NCI-H524 treated with DMSO at 0.1 percent for 48 hours (cell line): ENCODE measurements around the gene STK32C.

Experiments used
- DNase-seq: peaks from one replicate; lab custom pipeline; 2025; lab: John Stamatoyannopoulos, UW

Gene STK32C

DNA sequence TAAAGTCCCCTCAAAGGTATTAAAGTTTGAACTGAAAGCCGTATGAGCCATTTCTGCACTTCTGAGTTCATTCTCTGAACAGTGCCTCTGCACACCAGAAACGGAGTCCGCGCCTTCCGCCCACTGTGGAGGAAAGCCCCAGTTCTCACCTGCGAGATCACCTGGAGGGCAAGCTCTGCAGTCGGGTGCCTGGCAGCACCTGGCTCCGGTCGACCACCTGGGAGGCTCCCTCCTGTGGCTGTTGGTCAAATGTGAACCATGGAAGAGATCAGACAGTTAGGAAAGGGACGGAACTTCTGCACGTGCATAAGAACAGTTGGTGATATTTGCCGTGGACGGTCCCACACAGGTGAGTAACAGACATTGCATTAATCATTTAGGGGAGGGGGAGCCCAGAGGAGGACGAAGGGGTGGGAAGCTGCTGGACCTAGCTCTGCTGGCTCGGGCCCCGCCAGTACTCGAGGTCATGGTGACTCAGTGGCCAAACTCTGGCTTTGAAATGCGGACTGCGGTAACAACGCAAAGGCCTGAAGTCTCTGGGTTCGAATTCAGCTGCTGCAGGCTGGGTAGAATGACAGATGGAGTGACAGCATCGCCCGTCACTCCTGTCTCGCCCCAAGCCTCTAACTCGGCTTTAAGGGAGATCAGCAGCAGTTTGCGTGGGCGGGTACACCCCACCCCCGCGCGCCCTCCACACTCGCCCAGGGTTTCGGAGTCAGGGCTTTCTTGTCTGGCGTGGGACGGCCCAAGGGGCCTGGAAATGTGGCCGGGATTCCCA is 122.7 kb downstream of the STK32C start:
- DNase-seq: no peak

DNA sequence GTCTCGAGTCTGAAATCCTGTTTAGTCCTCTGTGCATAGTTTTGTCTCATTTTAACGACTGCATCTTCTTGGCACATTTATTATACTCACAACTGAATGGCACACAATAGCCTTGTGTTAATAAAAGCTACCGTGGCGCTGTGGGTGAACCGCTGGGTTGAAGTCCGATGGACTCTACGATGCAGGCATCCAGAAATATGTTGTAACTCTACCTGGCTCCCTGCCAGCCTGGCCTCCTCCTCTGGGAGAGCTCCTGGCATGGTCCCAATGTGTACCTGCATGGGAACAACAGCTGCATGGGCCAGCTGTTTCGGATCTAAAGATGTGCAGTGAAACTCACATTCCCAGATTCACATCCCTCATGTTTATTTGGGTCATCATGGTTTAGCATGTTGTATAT is 124.7 kb downstream of the STK32C start:
- no peak for DNase-seq

DNA sequence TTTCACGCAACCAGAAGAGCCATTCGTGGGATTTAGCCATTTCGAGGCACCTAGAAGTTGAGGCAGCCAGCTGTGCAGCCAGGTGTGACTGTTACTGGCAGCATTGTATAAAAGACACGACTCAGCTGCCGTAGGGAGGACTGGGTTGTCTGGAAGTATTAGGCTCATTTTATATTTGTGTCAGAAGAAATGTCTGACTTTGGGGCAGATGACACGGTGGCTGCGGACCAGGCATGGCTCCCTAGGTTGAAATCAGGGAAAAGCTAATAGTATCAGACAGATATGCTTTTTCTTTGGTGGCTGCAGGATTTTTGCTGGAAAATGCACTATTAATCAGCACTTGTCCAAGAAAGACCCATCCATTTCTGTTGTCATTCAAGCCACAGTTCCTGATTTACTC is 125.2 kb downstream of the STK32C start:
- DNase-seq: no peak

DNA sequence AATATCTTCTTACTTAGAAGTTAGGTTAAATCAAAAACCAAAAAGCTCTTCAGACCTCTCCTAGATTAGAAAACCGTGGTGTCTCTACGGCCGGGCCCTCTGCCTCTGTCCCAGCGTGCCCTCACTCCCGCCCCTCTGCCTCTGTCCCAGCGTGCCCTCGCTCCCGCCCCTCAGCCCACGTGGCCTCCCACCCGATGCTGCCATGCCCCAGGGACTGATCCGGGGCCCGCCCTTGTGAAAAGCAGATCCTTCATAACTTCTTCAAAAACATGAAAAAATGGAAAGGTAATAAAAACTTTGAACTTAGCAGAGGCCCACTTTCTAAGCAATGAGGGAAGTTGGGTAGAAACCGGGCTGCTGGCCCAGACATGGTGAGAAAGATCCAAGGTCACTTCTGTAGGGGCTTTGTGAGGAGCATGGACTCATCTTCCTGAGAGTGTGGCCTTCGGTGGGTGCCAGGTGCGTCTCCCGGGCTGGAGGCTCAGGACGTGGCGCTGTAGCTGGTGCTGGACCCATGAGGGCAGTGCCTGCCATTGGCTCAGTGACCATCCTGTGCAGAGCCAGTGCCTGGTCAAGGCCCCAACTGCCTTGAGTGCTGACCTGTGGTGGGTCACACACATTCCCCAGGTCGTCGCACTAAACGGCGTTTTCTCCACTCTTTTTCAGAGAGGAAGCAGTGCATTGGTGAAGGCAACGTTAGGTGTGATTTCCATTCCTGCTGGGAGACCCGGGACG is 125.9 kb downstream of the STK32C start:
- no peak for DNase-seq

DNA sequence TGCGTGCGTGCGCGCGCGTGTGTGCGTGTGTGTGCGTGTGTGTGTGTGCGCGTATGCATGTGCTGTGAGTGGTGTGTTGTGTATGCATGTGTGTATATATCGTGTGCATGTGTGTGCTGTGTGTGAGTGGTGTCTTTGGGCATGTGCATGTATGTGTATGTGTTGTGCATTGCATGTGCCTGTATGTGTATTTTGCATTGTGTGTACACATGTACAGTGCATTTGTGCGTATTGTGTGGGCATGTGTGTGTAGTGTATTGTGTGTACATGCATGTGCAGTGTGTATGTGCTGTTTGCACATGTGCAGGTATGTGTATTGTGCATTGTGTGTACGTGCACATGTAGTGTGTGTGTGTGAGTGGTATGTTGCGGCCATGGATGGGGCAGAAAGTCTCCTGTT is 127.0 kb downstream of the STK32C start:
- DNase-seq: no peak

DNA sequence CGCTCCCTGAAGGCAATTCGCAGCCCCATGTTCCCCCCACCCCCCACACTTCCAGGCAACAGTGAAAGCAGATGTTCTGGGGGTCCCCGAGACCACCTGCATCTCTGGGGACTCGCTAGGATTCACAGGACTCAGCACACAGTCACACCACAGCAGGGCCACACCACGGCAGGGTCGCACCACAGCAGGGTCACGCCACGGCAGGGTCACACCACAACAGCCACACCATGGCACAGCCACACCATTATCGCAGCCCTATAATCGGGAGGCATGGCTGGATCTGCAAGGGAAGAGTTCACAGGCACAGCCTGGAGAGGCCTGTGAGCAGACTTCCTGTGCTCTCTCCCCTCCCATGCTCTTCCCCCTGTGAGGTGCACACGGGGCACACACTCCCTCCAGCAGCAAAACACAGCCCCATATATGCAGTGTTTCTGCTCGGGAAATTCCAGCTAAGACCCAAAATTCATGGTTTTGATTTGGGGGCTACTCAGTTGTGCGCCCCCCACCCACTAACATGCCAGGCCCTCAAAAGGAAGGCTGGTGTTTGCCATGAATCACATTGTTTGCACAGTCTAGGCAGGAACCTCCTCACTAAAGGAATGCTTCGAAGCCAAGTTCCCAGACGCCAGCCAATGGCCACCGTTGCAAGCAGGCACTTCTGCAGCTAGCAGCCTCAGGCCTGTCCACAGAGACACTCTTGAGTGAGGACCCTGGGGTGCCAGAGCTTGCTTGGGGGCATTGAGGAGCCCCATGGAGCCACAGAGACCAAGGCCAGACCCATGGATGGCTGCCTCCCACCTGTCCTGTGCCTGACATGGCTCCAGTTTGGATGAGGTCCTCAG is 128.0 kb downstream of the STK32C start:
- DNase-seq: no peak

DNA sequence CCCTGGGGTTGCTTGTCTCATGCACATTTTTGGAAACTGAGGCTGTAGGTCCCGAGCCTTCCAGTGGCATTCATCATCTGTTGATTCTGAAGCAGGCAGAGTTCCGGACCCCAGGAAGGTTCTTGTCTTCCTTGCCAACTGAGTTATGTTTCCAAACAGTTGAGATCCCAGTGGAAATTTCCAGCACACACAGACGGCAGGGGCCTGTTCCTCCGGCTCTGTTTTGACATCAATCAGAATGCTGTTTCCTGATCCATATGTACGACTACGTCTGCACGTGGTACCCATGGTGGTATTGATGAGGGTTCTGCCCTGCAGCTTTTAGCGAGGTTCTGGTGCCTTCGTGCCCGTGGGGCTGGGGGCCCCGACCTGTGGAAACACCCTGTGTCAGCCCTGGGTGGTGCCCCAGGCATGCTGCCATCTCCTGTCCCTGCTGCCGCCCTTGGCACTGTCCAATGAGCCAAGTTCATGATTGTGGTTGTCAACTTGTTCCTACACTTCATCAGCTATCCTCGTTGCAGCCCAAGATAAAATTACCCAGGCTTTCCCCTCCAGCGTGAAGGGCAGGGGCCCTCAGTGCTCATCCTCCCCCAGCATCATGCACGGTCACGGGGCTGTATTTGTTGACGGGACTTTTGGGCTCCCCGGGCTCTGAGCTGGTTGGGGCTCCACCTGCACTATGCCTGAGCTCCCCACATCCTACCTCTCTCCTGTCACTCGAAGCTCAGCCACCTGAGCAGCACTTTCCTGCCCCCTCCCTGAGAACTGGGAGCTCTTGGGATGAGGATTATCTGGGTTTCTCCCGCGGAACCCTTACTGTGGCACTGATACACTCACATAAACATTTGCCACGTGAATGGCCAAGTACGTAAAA is 128.8 kb downstream of the STK32C start:
- no peak for DNase-seq

DNA sequence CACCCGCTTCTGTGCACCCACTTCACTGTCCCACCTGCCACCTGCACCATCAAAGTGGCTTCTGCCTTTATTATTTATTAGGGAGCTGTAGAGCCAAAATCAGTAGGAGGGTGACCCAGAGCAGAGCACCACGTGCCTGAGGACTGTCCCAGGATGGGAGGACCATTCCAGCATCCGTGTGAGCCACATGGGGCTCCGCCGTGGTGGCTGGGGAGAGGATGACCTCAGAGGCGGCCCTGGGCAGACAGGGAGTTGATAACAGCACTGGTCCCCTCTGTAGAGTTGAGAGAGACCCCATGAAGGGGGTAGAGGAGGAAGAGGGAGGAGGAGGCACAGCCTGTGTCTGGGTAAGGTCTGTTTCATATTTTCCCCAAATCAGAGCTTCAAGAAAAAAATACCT is 129.7 kb downstream of the STK32C start:
- no peak for DNase-seq

DNA sequence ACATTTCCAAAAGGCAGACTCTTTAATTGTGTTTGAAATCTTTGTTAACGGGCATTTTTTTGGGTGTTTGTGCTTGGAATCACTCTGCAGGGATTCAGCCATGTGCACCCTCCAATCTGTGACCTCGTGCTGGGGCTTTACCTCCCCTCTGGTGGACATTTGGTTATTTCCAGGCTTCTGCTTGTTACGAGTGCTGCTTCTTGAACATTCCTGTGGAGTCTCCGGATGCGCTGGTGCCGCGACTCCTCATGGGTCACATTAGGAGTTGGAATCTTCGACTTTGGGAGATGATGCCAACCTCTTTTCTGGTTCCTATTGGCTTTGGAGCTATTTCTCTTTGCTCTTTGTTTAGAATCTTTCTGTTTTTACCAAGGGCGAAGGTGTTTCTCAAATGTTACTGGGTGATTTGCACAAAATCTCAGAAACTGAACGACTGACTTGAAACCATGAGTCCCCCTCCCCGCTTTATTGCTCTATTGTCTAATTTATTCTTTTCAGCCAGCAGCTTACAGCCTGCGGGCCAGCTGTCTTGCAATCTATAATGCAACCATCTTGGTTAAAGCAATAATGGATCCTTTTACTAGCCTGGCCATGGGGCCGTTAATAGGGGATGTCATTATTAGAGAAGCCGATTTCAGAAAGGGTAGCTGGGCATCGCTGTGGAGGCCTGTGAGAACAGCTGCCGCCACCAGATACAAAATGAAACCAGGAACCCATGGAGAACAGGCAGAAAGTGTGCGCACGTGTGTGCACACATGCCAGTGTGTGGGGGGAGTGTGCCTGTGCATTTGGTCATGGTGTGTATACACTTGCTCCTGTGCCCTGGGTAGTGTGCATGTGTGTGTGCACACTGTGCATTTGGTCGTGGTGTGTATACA is 130.9 kb downstream of the STK32C start:
- DNase-seq: no peak

DNA sequence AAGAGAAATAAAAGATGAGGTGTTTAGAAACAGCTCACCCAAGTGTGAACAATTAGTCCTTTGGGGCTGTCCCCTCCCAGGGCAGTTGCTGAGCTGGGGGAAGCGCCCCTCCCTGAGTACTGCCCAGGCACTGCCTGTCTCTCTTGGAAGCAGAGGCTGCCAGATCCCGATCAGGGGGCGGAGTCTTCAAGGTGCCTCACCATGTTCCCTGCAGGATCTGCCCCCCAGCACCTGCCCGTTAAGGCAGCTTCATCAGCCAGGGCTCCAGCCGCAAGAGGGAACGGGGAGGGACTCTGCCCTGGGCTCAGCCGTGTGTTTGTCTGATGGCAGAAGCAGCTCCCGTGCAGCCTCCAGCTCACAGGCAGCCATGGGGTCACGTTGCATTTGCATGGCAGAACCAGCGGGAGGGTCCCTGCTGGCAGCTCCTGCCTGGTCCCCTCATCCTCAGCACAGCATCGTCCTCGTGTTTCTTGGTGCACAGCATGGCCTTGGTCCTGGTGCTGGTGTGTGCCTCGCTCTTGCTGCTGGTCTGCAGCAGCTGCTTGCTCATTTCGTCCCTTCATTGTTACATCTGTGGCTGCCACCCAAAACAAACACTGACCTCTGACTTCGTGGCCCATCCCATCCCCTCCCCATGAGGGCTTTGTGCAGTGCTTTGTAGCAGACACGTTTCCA is 131.7 kb downstream of the STK32C start:
- DNase-seq: no peak

DNA sequence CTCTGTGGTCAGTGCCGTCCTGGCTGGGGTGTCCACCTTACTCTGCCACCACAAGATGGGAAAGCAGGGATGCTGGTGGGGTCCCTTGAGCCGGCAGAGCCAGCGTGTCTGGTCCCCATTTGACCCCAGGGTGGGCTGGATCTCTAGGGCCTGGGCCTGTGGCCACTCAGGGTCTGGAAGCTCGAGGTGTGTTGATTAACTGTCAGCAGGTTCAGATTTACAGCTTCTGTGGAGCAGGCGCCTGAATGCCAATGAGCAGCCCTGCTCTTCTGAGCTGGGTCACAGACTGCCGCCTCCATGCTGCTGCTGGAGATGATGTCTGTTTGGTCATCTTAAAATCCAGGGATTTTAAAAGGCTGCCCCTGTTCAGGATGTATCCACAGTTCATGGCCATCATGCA is 132.3 kb downstream of the STK32C start:
- no peak for DNase-seq

DNA sequence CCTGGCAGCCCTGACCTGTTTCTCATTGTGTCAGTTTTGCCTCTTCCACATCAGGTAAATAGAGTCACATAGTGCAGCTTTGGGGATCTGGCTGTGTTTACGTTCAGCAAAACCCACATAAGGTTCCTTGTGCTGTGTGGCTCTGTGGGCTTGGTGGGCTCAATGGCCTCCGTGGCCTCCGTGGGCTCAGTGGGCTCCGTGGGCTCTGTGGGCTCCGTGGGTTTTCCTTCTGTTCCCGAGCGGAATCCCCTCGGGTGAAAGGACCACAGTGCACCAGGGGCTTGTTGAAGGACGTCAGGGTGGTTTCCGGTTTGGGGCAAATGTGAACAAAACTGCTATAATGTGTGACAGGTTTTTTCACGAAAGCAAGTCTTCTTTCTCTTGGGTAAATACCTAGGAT is 133.5 kb downstream of the STK32C start:
- DNase-seq: no peak

DNA sequence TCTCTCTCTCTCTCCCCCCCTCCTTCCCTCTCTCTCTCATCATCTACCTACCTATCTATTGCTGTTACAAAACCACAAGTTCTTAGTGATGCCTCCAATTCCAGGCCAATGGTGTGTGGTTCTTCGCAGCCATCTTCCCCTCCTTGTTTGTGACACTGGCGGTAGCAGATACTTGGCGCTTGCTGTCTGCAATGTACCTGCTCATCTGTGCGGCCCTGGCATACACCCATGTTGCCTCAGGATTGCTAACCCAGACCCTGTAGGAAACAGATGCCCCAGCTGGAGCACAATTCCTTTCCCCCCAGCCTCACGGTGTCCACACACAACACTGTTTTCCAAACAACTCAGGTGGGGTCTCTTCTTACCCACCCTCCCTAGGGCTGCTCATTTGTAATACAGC is 134.6 kb downstream of the STK32C start:
- DNase-seq: no peak

DNA sequence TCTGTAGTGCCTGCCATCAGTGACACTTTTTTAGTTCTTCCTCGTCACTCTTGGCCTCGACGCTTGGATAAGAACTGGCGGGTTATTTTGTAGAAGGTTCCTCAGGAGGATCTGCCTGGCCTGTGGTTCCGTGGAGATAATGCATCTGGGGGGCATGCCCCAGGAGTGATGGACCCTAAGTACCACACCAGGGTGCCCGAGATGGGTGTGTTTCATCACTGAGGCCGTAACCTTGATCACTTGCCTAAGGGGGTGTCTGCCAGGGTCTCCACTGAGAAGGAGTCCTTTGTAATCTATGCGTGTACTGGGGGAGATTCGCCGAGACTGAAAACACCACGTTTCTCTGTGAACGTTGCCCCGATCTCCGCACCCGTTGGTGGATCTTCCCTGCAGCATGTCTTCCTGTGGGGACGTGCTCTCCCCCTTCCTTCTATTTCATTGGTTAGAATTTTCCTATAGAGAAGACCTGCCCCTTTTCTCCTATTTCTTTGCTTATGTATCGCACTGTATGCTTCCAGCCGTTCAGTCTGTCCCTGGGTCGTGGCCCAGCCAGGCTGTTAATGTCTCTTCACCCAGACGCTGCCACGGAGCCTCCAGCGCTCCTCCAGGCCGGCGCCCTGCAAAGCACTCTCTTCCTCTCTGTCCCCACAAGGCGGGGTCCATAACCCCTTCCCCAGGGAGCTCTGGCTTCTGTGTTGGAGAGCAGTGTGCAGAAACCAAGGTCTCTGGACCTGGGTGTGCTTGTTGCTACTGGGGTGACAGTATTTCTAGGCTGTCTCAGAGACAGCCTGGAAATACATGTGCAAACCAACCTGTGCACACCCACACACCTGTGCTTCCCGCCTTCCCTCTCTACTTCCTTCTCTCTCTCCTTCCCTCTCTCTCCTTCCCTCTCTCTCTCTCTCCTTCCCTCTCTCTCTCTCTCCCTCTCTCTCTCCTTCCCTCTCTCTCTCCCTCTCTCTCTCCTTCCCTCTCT is 135.4 kb downstream of the STK32C start:
- no peak for DNase-seq

DNA sequence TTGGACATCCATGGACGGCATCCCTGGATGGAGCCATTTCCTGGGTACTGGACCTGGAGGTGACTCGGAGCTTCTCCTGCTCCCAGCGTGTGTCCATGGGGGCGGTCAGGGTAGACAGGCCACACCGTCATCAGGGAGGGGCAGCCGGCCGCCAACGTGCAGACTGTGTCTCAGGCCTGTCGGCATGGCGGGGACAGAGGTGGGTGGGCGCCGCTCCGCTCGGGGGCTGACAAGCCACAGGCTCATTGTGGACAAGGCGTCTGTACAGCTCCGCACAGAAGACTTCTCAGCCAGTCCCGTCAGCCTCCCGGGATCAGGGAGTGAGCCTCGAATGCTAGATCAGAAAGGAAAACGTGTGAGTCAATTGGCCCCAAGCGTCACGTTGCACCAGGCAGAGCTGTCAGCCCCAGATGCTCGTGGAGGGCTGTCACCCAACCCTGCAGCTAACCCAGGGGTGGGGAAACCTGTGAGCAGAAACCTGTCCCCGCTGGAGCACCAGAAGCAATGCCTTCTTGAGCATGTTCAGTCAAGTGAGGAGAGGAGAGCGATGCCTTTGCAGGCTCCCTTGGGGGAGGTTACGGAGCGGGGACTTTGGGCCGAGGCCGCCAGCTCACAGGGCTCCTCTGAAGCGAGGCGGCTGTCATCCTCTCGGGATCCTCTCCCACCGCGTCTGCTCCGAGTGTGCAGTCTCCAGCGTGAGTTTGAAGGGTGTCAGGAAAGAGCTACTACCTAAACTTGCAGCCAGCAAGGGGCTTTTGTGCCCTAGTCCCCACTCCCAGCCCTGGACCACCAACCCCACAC is 137.0 kb downstream of the STK32C start:
- no peak for DNase-seq

DNA sequence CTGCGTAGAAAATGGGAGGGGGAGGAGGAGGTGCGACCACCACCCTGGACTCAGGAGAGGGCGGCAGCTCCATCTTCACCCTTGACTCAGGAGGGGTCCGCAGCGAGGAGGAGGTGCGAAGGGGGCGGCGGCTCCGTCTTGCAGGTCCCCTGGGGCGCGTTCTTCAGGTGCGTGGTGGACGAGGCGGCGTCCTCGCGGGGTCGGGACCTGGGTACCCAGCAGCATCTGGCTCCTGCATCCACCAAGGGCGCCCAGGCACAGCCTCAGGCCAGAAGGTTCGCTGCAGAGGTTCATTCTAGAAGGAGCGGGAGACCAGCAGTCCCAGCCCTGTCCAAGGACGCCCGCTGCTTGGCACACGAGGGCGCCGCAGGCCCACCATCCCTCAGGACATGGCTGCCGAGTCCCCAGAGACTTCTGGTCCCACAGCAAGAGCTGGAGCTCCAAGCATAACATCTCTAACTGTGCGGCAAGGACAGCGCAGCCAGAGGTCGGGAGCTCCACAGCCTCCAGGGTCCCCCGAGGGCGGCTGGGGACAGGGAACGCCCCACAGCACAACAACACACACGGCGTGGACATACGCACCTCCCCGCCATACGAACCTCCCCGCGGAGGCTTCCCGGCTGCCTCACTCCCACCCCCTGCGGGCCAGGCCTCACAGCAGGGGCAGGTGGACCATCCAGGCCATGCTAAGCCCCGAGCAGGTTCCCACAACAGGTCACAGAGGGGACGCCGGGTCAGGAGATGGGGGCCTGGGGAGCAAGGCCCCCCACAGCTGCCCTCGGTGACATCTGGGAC is 137.8 kb downstream of the STK32C start:
- DNase-seq: no peak

DNA sequence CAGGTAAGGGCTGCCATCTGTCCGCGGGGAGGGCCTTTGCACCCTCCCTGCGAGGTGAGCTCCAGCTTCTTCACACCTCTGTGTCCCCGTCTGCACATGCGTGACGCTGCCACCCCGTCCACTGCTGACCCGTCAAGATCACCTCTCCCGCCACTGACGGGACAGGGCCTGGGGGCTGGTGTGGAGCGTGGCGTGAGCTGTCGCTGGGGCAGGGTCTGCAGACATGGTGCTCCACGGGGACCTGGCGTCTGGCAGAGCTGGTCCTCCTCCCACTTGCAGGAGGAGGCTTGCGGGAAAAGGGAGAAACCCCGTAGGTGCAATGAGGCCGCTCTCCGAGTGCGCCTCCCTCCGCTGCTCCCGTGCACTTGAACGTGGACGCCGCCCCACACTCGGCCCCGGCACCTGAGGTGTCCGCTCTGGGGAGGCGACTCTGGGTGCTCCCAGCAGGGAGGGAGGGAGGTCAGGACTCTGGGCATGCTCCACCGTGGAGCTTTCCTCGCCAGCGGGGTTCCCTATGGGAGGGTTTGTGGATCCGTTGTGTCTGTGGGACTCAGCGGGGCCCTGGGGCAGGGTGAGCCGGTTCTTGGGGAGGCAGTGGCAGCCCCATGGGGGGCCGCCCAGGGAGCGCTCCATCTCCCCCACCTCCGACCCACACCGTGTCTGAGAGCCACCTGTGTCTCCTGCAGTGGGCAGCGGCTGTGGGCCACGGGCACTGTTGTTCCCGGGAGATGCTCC is 138.6 kb downstream of the STK32C start:
- DNase-seq: no peak
